Fibroblast of lung (primary cell): ENCODE measurements around the gene CD59. TPM values are rescaled to one million over a fixed set of nuclear protein-coding genes. Genes with fewer than 3 reads are reported as not detected.

Experiments used
- DNase-seq, 2 donors: peaks; one replicate each; pipeline versions ENCODE4 v3.0.0 to v3.0.0-alpha.2; 2010; ENCODE audit warnings: low read depth in 2 of 2
- H2AFZ ChIP-seq: 2 replicates; pipeline ENCODE4 v1.5.1; 2012; ENCODE audit warnings: low read length, control low read depth, inconsistent platforms
- H3K27ac ChIP-seq: 2 replicates; pipeline ENCODE4 v1.5.1; 2011; ENCODE audit warnings: low read length, control low read depth; ENCODE audit not compliant: insufficient read depth
- H3K27me3 ChIP-seq: 2 replicates; pipeline ENCODE4 v1.5.1; 2011; ENCODE audit warnings: mild to moderate bottlenecking, low read length; ENCODE audit not compliant: control insufficient read depth, insufficient read depth
- H3K36me3 ChIP-seq: 2 replicates; pipeline ENCODE4 v1.5.1; 2011; ENCODE audit warnings: low read length; ENCODE audit not compliant: control insufficient read depth, insufficient read depth
- H3K4me1 ChIP-seq: 2 replicates; pipeline ENCODE4 v1.5.1; 2011; ENCODE audit warnings: low read length; ENCODE audit not compliant: control insufficient read depth, insufficient read depth; ENCODE audit errors: extremely low read depth
- H3K4me2 ChIP-seq: 2 replicates; pipeline ENCODE4 v1.5.1; 2011; ENCODE audit warnings: low read length, control low read depth; ENCODE audit not compliant: insufficient read depth; ENCODE audit errors: extremely low read depth
- H3K4me3 ChIP-seq, 4 experiments: fragments of 200-600 bp in 1 of 4; sonication (generic) in 1 of 4; replicated peaks in 1 of 4; 2 replicates each; pipeline ENCODE4 v1.5.1; 2011 to 2016; ENCODE audit warnings: low read length in 4 of 4, low read depth in 3 of 4, mild to moderate bottlenecking in 3 of 4, control low read depth in 2 of 4, inconsistent platforms in 1 of 4, mixed read lengths in 1 of 4; ENCODE audit not compliant: insufficient read depth in 1 of 4; ENCODE audit errors: control extremely low read depth in 1 of 4
- H3K79me2 ChIP-seq: 2 replicates; pipeline ENCODE4 v1.5.1; 2012; ENCODE audit warnings: mild to moderate bottlenecking, low read length, inconsistent platforms; ENCODE audit not compliant: control insufficient read depth, insufficient read depth
- H3K9ac ChIP-seq: 2 replicates; pipeline ENCODE4 v1.5.1; 2011; ENCODE audit warnings: mild to moderate bottlenecking, low read length, control low read depth; ENCODE audit not compliant: insufficient read depth
- H3K9me3 ChIP-seq: 2 replicates; pipeline ENCODE4 v1.5.1; 2012; ENCODE audit warnings: low read depth, low read length; ENCODE audit not compliant: control insufficient read depth, insufficient read depth
- H4K20me1 ChIP-seq: 2 replicates; pipeline ENCODE4 v1.5.1; 2011; ENCODE audit warnings: low read length; ENCODE audit not compliant: control insufficient read depth, insufficient read depth; ENCODE audit errors: extremely low read depth
- EZH2 ChIP-seq: IDR thresholded peaks from 2 replicates; pipeline ENCODE4 v1.5.1; 2012; ENCODE audit warnings: low read length, control low read depth, mild to moderate bottlenecking; ENCODE audit errors: missing control alignments
- polyA plus RNA-seq, 2 donors: library from polyadenylated mRNA; depleted of rRNA in 1 of 2; stranded (reverse) in 1 of 2; unstranded in 1 of 2; fragments of >200 nt; gene quantifications; 2 replicates each; pipeline ENCODE4 v1.2.1, GENCODE V29; 2011 to 2012; ENCODE audit warnings: missing spikeins in 1 of 2
- total RNA-seq: library from RNA; depleted of rRNA; stranded (reverse); fragments of >200 nt; gene quantifications from 2 replicates; pipeline ENCODE4 v1.2.1, GENCODE V29; 2014
- TF ChIP-seq, protein P1 (sequence below), 2 donors: IDR thresholded peaks in 1 of 2; conservative IDR thresholded peaks in 1 of 2; 1 replicate in 1 of 2; 2 replicates in 1 of 2; pipeline ENCODE4 v1.5.1; 2011 to 2012; ENCODE audit warnings: low read length in 2 of 2, control low read depth in 1 of 2, inconsistent platforms in 1 of 2, low read depth in 1 of 2, mild to moderate bottlenecking in 1 of 2

CD59 gene
- total and polyA plus RNA-seq, 2 donors (not counting 1 experiment from before 2014, with no cell fraction given) = 380 to 1,165 TPM

DNA sequence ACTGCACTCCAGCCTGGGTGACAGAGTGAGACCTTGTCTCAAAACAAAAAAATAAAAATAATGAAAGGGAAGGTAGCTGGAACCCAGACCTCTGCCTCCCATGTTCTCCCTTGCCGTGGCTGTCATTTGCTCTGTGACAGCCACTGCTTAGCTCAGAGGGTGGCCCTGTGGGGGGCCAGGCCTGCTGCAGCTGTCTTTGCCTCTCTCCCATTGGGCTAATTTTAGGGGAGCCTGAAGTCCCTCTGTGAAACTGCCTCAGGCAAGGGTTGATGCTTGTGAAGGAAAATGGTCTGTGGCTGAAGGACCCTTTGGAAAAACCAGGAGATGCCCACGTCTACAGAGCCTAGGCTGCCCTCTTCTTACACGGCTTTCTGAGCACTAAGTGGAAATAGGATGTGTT is 78.5 kb downstream of the CD59 start:
- TF ChIP-seq EZH2 = no peak
- TF ChIP-seq, protein P1, sequence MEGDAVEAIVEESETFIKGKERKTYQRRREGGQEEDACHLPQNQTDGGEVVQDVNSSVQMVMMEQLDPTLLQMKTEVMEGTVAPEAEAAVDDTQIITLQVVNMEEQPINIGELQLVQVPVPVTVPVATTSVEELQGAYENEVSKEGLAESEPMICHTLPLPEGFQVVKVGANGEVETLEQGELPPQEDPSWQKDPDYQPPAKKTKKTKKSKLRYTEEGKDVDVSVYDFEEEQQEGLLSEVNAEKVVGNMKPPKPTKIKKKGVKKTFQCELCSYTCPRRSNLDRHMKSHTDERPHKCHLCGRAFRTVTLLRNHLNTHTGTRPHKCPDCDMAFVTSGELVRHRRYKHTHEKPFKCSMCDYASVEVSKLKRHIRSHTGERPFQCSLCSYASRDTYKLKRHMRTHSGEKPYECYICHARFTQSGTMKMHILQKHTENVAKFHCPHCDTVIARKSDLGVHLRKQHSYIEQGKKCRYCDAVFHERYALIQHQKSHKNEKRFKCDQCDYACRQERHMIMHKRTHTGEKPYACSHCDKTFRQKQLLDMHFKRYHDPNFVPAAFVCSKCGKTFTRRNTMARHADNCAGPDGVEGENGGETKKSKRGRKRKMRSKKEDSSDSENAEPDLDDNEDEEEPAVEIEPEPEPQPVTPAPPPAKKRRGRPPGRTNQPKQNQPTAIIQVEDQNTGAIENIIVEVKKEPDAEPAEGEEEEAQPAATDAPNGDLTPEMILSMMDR (conservative IDR thresholded peaks at IDR 0.05 in 1 of 2, IDR thresholded peaks at IDR 0.05 in 1 of 2; ENCODE audit: low read depth in 1 of 2, low read length in 2 of 2) = no peak
- Histone ChIP-seq H3K36me3 (no peaks in the 10 kb centered on the region), H3K4me3 (no peak overlapping the region), H3K27me3 (no peaks in the 10 kb centered on the region), H3K9ac (no peak overlapping the region), H2AFZ (no peak overlapping the region), H3K9me3 (no peaks in the 10 kb centered on the region), H4K20me1 (no peaks in the 10 kb centered on the region), H3K4me2 (no peak overlapping the region), H3K27ac (no peak overlapping the region), H3K4me1 (no peaks in the 10 kb centered on the region), H3K79me2 (no peaks in the 10 kb centered on the region)
- no peak for DNase-seq

DNA sequence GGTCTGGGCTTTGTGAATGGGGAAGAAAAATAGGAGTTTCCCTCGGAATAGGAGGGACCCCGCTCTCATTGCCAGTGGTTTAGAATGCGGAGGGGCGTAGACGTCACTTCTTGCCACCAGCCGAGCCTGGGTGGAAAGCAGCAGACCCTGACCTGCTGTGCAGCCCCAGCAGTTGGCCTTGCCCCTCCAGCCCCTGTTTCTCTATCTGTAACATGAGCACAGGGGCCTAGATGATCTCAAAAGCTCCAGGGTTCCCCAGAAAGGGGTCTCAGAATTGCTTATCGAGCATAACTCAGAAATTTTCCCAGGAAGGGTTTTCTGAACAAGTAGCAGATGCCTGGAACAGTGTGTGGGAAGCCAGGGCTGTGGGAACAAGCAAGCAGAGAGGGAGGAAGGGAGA is 79.5 kb downstream of the CD59 start:
- Histone ChIP-seq H3K27ac (no peak overlapping the region), H3K4me2 (no peak overlapping the region)

DNA sequence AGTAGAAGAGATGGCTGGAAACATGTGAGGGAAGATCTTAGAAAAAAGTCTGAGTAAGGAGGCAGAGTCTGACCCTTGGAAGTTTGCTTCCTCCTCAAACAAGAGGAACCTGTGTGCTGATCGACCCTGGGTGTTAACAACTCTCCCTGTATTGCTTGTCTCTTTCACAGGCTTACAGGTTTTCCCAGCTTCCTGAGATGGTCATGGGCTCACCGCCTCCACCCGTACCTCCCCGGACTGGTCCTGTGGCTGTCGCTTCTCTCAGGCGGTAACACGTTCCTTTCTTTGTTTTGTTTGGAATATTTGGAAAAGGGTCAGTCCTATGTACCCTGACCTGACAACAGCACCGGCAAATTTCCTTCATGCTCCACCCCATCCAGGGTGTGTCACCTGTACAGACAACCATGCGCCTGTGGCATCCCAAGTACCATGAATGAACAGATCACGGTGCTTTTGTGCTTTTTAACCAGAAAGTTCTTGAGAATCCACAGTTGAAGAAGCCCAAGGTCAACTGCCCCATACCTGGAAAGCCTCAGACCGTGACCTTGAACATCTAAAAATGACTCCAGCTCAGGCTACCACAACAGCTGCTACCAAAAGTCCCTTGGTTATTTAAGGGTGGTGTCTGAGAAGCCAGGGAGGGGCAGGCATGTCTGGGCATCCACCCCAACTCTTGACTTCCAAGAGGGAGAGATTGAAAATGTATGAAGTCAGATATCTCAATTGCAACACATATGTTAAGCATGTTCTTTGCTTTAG is 80.2 kb downstream of the CD59 start:
- H3K9me3 ChIP-seq = no peaks in the 10 kb centered on the region
- H3K36me3 ChIP-seq = no peaks in the 10 kb centered on the region
- no peak overlapping the region for H2AFZ ChIP-seq
- TF ChIP-seq, protein P1 (conservative IDR thresholded peaks at IDR 0.05 in 1 of 2, IDR thresholded peaks at IDR 0.05 in 1 of 2; ENCODE audit: low read depth in 1 of 2, low read length in 2 of 2) = no peak
- TF ChIP-seq EZH2 = no peak
- H3K4me2 ChIP-seq = no peak overlapping the region
- no peaks in the 10 kb centered on the region for H3K4me1 ChIP-seq
- H3K9ac ChIP-seq = no peak overlapping the region
- no peak overlapping the region for H3K4me3 ChIP-seq
- H3K27ac ChIP-seq = no peak overlapping the region
- no peak for DNase-seq
- H4K20me1 ChIP-seq = no peaks in the 10 kb centered on the region
- no peaks in the 10 kb centered on the region for H3K27me3 ChIP-seq
- no peaks in the 10 kb centered on the region for H3K79me2 ChIP-seq

More for the DNA sequence above, 79.5 kb downstream of the CD59 start:
- no peak for TF ChIP-seq EZH2
- TF ChIP-seq, protein P1 (conservative IDR thresholded peaks at IDR 0.05 in 1 of 2, IDR thresholded peaks at IDR 0.05 in 1 of 2; ENCODE audit: low read depth in 1 of 2, low read length in 2 of 2) = no peak
- Histone ChIP-seq H3K79me2 (no peaks in the 10 kb centered on the region), H2AFZ (no peak overlapping the region), H3K36me3 (no peaks in the 10 kb centered on the region), H3K27me3 (no peaks in the 10 kb centered on the region), H3K4me1 (no peaks in the 10 kb centered on the region), H3K4me3 (no peak overlapping the region), H3K9me3 (no peaks in the 10 kb centered on the region), H3K9ac (no peak overlapping the region), H4K20me1 (no peaks in the 10 kb centered on the region)
- no peak for DNase-seq
